Measurements from ENCODE around the gene TAF5. TPM values are rescaled to one million over a fixed set of nuclear protein-coding genes. Genes with fewer than 3 reads are reported as not detected.
A peak's percentile ranks its signal among the peaks of the same experiment; 100 is the strongest.
"Not testable (repeated sequence)": the region's sequence is repeated elsewhere in the genome, so short reads cannot be mapped to it uniquely, and the experiment has no call there.

The TAF5 gene
- total RNA-seq, 1 donor from 2014 or later = 2.4 TPM

DNA sequence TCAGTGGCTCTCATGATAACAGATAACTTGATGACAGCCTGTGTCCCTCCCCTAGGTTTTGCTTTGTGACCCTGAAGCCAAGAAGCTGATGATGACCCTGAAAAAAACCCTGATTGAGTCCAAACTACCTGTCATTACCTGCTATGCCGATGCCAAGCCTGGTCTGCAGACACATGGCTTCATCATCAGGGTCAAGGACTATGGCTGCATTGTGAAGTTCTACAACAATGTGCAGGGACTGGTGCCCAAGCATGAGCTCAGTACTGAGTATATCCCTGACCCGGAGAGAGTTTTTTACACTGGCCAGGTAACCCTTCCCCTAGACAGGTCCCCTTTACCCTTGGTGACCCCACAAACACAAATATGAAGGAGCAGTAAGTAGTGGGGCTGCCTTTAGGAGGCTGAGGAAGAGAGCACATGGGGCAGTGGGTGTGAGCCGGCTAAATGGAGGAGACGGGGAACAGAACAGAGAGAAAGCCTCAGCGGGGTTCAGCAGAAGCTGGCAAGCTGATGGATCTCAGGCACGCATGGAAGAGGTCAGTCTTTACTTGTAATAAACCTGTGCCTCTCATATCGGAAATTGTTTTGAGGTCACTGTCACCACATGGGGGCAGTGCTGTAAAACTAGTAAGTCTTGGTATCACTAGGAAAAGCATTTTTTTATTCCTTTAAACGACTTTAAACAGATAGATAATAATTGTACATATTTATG is 48.8 kb downstream of the TAF5 start:
- Histone ChIP-seq H3K36me3 (peaks cover 90 to 98% of the 10 kb centered on the region in 2 donors), H3K4me1 (no peaks in the 10 kb centered on the region), H3K27ac (no peak overlapping the region), H3K9me3 (no peaks in the 10 kb centered on the region), H3K27me3 (no peaks in the 10 kb centered on the region), H3K4me3 (no peak overlapping the region)
- peak in 1 of 2 donors; percentile 76 for DNase-seq (ENCODE audit: low spot score in 2 of 2)
- intact Hi-C loops (cut with DNase I) = loop anchor here (1.0 kb wide), 2 partner anchors 66 to 70 kb away; no protein-coding TSS in a partner anchor
- TF ChIP-seq, protein P1, sequence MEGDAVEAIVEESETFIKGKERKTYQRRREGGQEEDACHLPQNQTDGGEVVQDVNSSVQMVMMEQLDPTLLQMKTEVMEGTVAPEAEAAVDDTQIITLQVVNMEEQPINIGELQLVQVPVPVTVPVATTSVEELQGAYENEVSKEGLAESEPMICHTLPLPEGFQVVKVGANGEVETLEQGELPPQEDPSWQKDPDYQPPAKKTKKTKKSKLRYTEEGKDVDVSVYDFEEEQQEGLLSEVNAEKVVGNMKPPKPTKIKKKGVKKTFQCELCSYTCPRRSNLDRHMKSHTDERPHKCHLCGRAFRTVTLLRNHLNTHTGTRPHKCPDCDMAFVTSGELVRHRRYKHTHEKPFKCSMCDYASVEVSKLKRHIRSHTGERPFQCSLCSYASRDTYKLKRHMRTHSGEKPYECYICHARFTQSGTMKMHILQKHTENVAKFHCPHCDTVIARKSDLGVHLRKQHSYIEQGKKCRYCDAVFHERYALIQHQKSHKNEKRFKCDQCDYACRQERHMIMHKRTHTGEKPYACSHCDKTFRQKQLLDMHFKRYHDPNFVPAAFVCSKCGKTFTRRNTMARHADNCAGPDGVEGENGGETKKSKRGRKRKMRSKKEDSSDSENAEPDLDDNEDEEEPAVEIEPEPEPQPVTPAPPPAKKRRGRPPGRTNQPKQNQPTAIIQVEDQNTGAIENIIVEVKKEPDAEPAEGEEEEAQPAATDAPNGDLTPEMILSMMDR (IDR thresholded peaks at IDR 0.05) = peak; percentile 47 to 72 (median 66)

DNA sequence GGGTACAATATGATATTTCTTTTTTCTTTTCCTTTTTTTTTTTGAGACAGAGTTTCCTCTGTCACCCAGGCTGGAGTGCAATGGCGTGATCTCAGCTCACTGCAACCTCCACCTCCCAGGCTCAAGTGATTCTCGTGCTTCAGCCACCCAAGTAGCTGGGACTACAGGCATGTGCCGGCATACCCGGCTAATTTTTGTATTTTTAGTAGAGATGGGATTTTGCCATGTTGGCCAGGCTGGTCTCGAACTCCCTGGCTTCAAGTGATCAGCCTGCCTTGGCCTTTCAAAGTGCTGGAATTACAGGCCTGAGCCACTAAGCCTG is 49.3 kb downstream of the TAF5 start:
- not testable (repeated sequence) for H3K27ac ChIP-seq; H3K9me3 ChIP-seq; H3K27me3 ChIP-seq; H3K4me1 ChIP-seq; H3K4me3 ChIP-seq; DNase-seq (ENCODE audit: low spot score in 2 of 2)
- intact Hi-C loops (cut with DNase I) = loop anchor here (1.0 kb wide), 2 partner anchors 65 to 69 kb away; no protein-coding TSS in a partner anchor
- peaks cover 85 to 94% of the 10 kb centered on the region in 2 donors for H3K36me3 ChIP-seq

DNA sequence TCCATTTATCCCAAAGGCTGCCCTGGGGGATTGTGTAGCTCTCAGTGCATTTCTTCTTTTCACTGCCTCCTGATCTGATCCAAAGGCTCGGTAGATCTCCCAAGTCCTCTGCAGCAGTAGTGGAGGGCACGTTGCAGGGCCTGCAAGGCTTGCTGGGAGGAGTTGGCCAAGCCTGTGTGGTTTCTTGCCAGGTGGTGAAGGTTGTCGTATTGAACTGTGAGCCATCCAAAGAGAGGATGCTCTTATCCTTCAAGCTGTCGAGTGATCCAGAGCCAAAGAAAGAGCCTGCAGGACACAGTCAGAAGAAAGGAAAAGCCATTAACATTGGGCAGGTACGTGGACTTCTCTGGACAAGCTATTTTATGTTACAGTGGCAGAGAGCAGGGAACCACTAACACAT is 49.8 kb downstream of the TAF5 start:
- no peak overlapping the region for H3K4me3 ChIP-seq
- peaks cover 84 to 94% of the 10 kb centered on the region in 2 donors for H3K36me3 ChIP-seq
- H3K9me3 ChIP-seq = no peaks in the 10 kb centered on the region
- no peak for DNase-seq (ENCODE audit: low spot score in 2 of 2)
- H3K27ac ChIP-seq = no peak overlapping the region
- no peaks in the 10 kb centered on the region for H3K27me3 ChIP-seq
- intact Hi-C loops (cut with DNase I) = loop anchor here (1.0 kb wide), 2 partner anchors 65 to 69 kb away; no protein-coding TSS in a partner anchor
- TF ChIP-seq, protein P1 (IDR thresholded peaks at IDR 0.05) = no peak
- no peaks in the 10 kb centered on the region for H3K4me1 ChIP-seq

DNA sequence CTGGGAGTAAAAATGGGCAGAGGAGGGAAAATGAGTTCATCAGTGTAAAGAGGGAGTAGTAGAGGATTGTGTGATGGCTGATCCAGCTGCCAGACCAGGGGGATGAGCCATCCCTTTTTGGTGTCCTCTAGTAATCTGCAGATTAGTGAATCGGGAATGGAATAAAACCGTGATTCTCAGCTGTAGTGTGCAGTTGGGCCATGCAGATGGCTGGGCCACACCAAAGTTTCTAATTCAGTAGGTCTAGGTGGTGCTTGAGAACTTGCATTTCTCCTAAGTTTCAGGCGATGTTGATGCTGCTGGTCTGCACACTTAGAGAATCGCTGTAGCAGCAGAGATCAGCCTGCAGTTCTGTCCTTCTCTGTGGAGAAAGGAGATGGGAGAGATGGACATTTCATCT is 51.3 kb downstream of the TAF5 start:
- peaks cover 83 to 94% of the 10 kb centered on the region in 2 donors for H3K36me3 ChIP-seq
- H3K27ac ChIP-seq = no peak overlapping the region
- H3K4me1 ChIP-seq = no peaks in the 10 kb centered on the region
- TF ChIP-seq, protein P1 (IDR thresholded peaks at IDR 0.05) = no peak
- intact Hi-C loops (cut with DNase I) = no loop called here
- H3K4me3 ChIP-seq = no peak overlapping the region
- H3K9me3 ChIP-seq = no peaks in the 10 kb centered on the region
- H3K27me3 ChIP-seq = no peaks in the 10 kb centered on the region
- DNase-seq (ENCODE audit: low spot score in 2 of 2) = no peak

DNA sequence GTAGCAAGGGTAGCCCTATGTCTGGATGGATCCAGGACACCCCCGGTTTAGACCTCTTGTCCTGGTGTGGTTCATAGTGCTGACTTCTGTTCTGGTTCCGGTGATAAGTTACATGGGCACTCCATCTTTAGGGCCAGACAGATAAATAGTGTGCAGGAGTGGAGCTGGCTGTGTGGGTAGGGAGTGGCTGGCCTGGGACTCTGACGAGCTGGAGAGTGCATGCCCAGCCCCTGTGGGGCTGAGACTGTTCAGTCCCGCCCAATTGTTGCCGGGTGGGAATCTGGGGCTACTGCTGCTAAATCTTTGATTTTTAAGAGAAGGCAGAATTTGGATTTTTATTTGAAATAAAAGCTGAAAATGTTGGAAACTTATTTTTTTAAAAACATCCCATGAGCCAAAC is 56.0 kb downstream of the TAF5 start:
- intact Hi-C loops (cut with DNase I) = no loop called here
- no peaks in the 10 kb centered on the region for H3K27me3 ChIP-seq
- H3K9me3 ChIP-seq = no peaks in the 10 kb centered on the region
- no peaks in the 10 kb centered on the region for H3K4me1 ChIP-seq
- no peak overlapping the region for H3K27ac ChIP-seq
- no peak for DNase-seq (ENCODE audit: low spot score in 2 of 2)
- H3K4me3 ChIP-seq = no peak overlapping the region
- TF ChIP-seq, protein P1 (IDR thresholded peaks at IDR 0.05) = no peak
- peaks cover 56 to 87% of the 10 kb centered on the region in 2 donors for H3K36me3 ChIP-seq

DNA sequence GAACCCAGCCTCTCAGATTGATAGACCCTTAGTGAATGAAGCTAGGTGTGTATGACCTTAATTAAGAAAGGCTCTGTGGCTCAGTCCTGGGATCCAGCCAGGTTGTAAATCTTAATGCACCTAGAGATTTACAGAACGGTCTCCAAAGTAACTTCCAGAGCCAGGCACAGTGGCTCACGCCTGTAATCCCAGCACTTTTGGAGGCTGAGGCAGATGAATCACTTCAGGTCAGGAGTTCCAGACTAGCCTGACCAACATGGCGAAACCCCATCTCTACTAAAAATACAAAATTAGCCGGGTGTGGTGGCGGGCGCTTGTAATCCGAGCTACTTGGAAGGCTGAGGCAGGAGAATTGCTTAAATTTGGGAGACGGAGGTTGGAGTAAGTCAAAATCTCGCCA is 60.1 kb downstream of the TAF5 start:
- no peak for DNase-seq (ENCODE audit: low spot score in 2 of 2)
- Histone ChIP-seq H3K9me3 (no peaks in the 10 kb centered on the region), H3K4me1 (no peaks in the 10 kb centered on the region), H3K27ac (no peak overlapping the region), H3K36me3 (peaks cover 41 to 72% of the 10 kb centered on the region in 2 donors), H3K27me3 (no peaks in the 10 kb centered on the region), H3K4me3 (no peak overlapping the region)
- TF ChIP-seq, protein P1 (IDR thresholded peaks at IDR 0.05) = no peak
- intact Hi-C loops (cut with DNase I) = no loop called here

All from ascending aorta (tissue), 2 donors.